ENCODE results near the gene PROC. TPM values are rescaled to one million over a fixed set of nuclear protein-coding genes. Genes with fewer than 3 reads are reported as not detected.

The PROC gene
- total RNA-seq, 1 donor from 2014 or later: 1.0 TPM

DNA sequence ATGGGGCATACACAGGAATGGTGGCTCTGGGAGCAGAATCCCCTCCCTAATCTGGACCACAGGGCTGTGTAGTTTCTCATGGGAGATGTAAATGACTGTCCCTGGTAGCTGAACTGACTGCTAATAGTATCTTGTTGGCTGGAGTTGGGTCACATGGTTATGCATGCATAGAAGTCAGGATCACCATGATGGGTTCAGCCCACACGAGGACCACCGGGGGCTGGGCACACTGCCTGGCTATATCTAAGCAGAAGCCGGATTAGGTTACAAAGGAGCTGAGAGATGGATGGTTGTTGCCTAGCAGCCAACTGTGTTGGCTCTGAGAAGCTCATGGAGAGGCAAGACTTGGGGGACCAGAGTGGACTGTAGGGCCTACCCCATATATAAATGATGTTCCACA lies 23.7 kb upstream of the PROC start:
- H3K27ac Mint-ChIP-seq (ENCODE audit: unreplicated experiment): no peak overlapping the region
- H3K4me2 ChIP-seq (ENCODE audit: low read length): no peak overlapping the region
- H3K79me2 ChIP-seq (ENCODE audit: insufficient read depth, low read length): no peaks in the 10 kb centered on the region
- no peaks in the 10 kb centered on the region for H3K36me3 ChIP-seq (ENCODE audit: insufficient read depth, low read length)
- no peak overlapping the region for H3K27ac ChIP-seq (ENCODE audit: low read depth, low read length)
- H3K9ac ChIP-seq (ENCODE audit: low read length): no peak overlapping the region
- H4K20me1 ChIP-seq (ENCODE audit: insufficient read depth, low read length): no peaks in the 10 kb centered on the region
- H2AFZ ChIP-seq (ENCODE audit: low read depth, low read length): no peak overlapping the region
- peaks cover 5% of the 10 kb centered on the region for H3K36me3 Mint-ChIP-seq (ENCODE audit: low read depth, unreplicated experiment)
- no peaks in the 10 kb centered on the region for H3K27me3 ChIP-seq (ENCODE audit: insufficient read depth, low read length)
- H3K4me3 Mint-ChIP-seq (ENCODE audit: unreplicated experiment): no peak overlapping the region
- TF ChIP-seq, protein P1, sequence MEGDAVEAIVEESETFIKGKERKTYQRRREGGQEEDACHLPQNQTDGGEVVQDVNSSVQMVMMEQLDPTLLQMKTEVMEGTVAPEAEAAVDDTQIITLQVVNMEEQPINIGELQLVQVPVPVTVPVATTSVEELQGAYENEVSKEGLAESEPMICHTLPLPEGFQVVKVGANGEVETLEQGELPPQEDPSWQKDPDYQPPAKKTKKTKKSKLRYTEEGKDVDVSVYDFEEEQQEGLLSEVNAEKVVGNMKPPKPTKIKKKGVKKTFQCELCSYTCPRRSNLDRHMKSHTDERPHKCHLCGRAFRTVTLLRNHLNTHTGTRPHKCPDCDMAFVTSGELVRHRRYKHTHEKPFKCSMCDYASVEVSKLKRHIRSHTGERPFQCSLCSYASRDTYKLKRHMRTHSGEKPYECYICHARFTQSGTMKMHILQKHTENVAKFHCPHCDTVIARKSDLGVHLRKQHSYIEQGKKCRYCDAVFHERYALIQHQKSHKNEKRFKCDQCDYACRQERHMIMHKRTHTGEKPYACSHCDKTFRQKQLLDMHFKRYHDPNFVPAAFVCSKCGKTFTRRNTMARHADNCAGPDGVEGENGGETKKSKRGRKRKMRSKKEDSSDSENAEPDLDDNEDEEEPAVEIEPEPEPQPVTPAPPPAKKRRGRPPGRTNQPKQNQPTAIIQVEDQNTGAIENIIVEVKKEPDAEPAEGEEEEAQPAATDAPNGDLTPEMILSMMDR (IDR thresholded peaks at IDR 0.05; ENCODE audit: insufficient read depth, low read depth, low read length): no peak
- TF ChIP-seq EZH2 (IDR thresholded peaks at IDR 0.05; ENCODE audit: insufficient read depth, low read length): no peak
- H3K4me1 ChIP-seq (ENCODE audit: insufficient read depth, low read length): peaks cover 16% of the 10 kb centered on the region
- no peaks in the 10 kb centered on the region for H3K9me3 ChIP-seq (ENCODE audit: insufficient read depth, low read depth, low read length)
- no peaks in the 10 kb centered on the region for H3K27me3 Mint-ChIP-seq (ENCODE audit: low read depth, unreplicated experiment)
- no peak for FAIRE-seq
- peaks cover 41% of the 10 kb centered on the region for H3K4me1 Mint-ChIP-seq (ENCODE audit: low read depth, unreplicated experiment)
- H3K9me3 Mint-ChIP-seq (ENCODE audit: unreplicated experiment): peaks cover 4% of the 10 kb centered on the region
- H3K4me3 ChIP-seq (ENCODE audit: insufficient read depth, low read depth, low read length): no peak overlapping the region
- DNase-seq (ENCODE audit: low read depth): no peak

DNA sequence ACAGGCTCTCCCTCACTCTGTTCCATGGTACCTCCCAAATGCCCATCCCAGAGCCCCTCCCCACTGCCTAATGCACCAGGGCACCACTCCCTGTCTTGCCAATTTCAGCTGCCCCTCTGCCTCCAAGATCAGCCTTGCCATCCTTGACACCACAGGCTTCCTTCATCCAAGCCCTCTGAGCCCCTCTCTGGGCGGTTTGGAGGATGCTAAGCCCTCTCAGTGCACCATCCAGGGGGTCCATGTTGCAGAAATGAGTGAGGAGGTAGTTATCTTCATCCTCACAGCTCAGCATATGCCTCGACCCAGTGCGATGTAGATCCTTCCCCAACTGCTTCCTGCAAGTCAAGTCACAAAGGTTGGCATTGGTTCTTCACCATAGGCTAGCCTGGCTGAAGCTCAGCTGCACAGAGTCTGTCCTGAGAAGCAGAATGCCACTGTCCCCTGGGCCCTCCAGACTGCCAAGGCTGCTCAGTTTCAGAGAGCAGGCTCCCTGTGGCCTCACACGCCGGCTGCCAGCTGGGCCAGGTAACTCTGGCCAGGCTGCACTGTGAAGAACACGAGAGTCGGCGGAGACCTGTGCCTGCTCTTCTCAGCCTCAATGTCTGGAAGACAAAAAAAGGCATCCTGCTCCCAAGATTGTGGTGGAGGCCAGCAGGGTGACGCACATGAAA lies 20.5 kb upstream of the PROC start:
- Histone ChIP-seq H3K79me2 (ENCODE audit: insufficient read depth, low read length) (no peaks in the 10 kb centered on the region), H3K27ac (ENCODE audit: low read depth, low read length) (peak overlapping the region; percentile 28), H4K20me1 (ENCODE audit: insufficient read depth, low read length) (no peaks in the 10 kb centered on the region), H3K4me3 (ENCODE audit: insufficient read depth, low read depth, low read length) (no peak overlapping the region), H3K9ac (ENCODE audit: low read length) (no peak overlapping the region), H3K9me3 (ENCODE audit: insufficient read depth, low read depth, low read length) (no peaks in the 10 kb centered on the region), H3K4me1 (ENCODE audit: insufficient read depth, low read length) (peaks cover 29% of the 10 kb centered on the region), H3K36me3 (ENCODE audit: insufficient read depth, low read length) (no peaks in the 10 kb centered on the region), H3K27me3 (ENCODE audit: insufficient read depth, low read length) (no peaks in the 10 kb centered on the region), H2AFZ (ENCODE audit: low read depth, low read length) (peak overlapping the region; percentile 65), H3K4me2 (ENCODE audit: low read length) (peak overlapping the region; percentile 67)
- TF ChIP-seq EZH2 (IDR thresholded peaks at IDR 0.05; ENCODE audit: insufficient read depth, low read length): no peak
- TF ChIP-seq, protein P1 (IDR thresholded peaks at IDR 0.05; ENCODE audit: insufficient read depth, low read depth, low read length): no peak
- peak overlapping the region; percentile 95 for H3K27ac Mint-ChIP-seq (ENCODE audit: unreplicated experiment)
- peaks cover 4% of the 10 kb centered on the region for H3K36me3 Mint-ChIP-seq (ENCODE audit: low read depth, unreplicated experiment)
- DNase-seq (ENCODE audit: low read depth): no peak
- peaks cover 39% of the 10 kb centered on the region for H3K4me1 Mint-ChIP-seq (ENCODE audit: low read depth, unreplicated experiment)
- H3K9me3 Mint-ChIP-seq (ENCODE audit: unreplicated experiment): peaks cover 4% of the 10 kb centered on the region
- H3K4me3 Mint-ChIP-seq (ENCODE audit: unreplicated experiment): peak overlapping the region; percentile 68
- no peak for FAIRE-seq
- H3K27me3 Mint-ChIP-seq (ENCODE audit: low read depth, unreplicated experiment): no peaks in the 10 kb centered on the region

DNA sequence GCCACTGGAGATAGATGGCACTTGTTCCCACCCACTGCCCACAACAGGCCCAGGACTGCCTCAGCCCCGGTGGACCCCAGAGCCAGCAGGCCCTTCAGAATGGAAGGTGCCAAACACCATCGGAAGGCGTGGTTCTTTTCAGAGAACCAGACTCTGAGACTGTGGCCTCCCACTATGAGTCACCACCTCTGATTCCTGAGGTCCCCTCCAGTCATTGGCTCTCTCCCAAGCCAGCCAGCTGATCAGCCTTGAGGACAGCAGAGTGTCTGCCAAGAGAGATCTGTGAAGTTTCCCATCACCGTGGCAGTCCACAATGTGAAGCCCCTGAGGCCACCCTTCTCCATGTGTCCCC lies 20.0 kb upstream of the PROC start:
- Mint-ChIP-seq H3K4me3 (ENCODE audit: unreplicated experiment) (no peak overlapping the region), H3K9me3 (ENCODE audit: unreplicated experiment) (peaks cover 4% of the 10 kb centered on the region), H3K27ac (ENCODE audit: unreplicated experiment) (peak overlapping the region; percentile 95), H3K36me3 (ENCODE audit: low read depth, unreplicated experiment) (peaks cover 4% of the 10 kb centered on the region), H3K27me3 (ENCODE audit: low read depth, unreplicated experiment) (no peaks in the 10 kb centered on the region), H3K4me1 (ENCODE audit: low read depth, unreplicated experiment) (peaks cover 34% of the 10 kb centered on the region)
- DNase-seq (ENCODE audit: low read depth) (peak; percentile 90), FAIRE-seq (peak; percentile 81)
- H3K79me2 ChIP-seq (ENCODE audit: insufficient read depth, low read length): no peaks in the 10 kb centered on the region
- TF ChIP-seq, protein P1 (IDR thresholded peaks at IDR 0.05; ENCODE audit: insufficient read depth, low read depth, low read length): no peak
- no peak for TF ChIP-seq EZH2 (IDR thresholded peaks at IDR 0.05; ENCODE audit: insufficient read depth, low read length)
- peak overlapping the region; percentile 52 for H3K27ac ChIP-seq (ENCODE audit: low read depth, low read length)
- no peaks in the 10 kb centered on the region for H3K36me3 ChIP-seq (ENCODE audit: insufficient read depth, low read length)
- no peaks in the 10 kb centered on the region for H3K27me3 ChIP-seq (ENCODE audit: insufficient read depth, low read length)
- H4K20me1 ChIP-seq (ENCODE audit: insufficient read depth, low read length): no peaks in the 10 kb centered on the region
- H3K4me3 ChIP-seq (ENCODE audit: insufficient read depth, low read depth, low read length): no peak overlapping the region
- peaks cover 29% of the 10 kb centered on the region for H3K4me1 ChIP-seq (ENCODE audit: insufficient read depth, low read length)
- H3K9me3 ChIP-seq (ENCODE audit: insufficient read depth, low read depth, low read length): no peaks in the 10 kb centered on the region
- H3K9ac ChIP-seq (ENCODE audit: low read length): no peak overlapping the region
- peak overlapping the region; percentile 67 for H3K4me2 ChIP-seq (ENCODE audit: low read length)
- peak overlapping the region; percentile 65 for H2AFZ ChIP-seq (ENCODE audit: low read depth, low read length)

Data from astrocyte (in vitro differentiated cells and primary cell).